Stimulated activated CD4-positive, alpha-beta T cell treated with anti-CD3 and anti-CD28 coated beads, Interleukin-15, amount 100 ng/mL, for 1 hour (primary cell): Measurements from ENCODE around the gene IFT122.

ENCODE experiments used
- DNase-seq, 2 donors: peaks; one replicate each; pipeline ENCODE4 v3.0.0-alpha.2; 2020; ENCODE audit warnings: low read depth in 1 of 2, low spot score in 1 of 2

IFT122 gene

DNA sequence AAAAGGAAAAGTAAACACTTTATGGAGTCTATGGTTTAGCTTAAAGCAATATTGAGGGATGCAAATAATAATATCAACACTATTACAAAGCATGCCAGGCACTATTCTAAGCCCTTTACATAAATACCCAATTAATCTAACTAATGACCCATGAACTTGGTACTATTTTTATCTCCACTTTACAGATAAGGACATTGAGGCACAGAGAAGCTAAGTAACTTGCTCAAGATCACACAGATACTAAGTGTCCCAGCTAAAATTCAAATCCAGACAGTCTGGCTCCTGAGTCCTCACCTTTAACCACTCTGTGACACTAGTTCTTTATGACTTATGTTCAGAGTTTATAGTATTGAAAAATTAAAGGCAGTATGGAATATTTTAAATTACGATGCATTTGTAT is 5.9 kb upstream of the IFT122 start:
- DNase-seq = no peak

DNA sequence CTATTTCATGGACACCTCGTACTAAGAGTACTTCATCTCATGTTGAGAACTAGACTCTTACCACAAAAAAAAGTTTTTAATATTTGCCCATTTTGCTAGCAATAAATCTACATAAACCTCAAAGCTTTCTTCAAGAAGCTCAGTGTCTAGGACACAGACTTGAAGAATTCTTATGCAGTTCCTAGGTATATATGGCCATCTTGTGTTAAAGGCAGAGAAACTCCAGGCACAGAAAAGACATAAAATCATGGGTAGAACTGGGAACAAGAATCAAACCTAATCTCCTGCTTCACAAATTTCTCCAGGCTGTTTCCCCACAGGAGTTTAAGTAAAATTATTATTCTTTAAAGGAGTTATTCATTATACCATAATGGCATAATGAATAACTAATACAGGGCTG is 4.7 kb upstream of the IFT122 start:
- DNase-seq = no peak

DNA sequence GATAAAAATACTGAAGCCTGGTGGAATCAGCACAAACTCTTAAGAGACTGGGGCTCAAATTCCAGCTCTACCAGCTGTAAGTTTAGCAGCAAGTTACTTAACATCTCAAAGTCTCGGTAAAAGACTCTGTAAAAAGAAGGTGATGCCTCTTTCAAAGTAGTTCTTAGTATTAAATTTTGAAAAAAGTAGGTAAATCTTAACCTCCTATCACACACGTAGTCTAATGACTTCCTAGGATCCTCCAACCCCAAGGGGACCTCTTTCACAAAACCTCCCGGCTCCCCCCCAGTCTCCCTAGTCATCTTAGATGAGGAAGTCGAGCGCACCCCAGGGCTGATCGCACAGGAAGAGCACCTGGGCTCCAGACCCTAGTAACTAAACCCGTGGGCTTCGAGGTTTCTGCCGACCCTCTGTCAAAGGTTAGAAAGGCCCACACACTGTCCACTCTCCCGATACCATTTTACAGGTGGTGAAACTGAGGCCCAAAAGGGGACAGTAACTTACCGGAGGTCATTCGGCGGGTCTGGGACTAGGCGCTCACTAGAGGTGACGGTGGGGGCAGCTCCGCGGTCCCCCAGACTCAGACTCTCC is 703 bp upstream of the IFT122 start:
- peak; percentile 10 to 14 for DNase-seq

DNA sequence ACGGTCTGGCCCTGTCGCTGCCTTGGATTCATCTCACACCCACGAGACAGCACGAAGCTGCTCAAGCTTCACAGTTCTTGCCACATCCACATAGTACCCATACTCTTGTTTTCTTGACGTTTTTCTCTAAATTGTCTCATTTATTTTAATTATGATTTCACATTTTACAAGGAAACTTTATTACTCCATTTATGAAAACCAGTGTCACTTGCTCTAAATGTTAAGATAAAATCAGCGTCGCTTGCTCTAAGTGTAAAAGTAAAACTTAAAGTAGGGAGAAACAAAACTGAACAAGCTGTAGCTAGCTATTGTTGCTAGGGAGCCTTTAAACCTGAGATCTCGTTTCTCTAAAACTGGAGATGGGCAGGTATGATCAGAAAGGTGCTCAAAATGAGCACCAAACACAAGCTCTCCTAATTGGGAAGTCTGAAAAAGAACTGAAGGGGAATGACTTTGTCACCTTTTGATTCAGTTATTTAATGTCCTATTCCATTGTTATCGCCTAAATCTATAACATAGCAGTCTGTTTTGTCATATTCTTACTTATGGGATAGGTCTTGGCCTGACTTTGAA is 680 bp downstream of the IFT122 start:
- DNase-seq = no peak

DNA sequence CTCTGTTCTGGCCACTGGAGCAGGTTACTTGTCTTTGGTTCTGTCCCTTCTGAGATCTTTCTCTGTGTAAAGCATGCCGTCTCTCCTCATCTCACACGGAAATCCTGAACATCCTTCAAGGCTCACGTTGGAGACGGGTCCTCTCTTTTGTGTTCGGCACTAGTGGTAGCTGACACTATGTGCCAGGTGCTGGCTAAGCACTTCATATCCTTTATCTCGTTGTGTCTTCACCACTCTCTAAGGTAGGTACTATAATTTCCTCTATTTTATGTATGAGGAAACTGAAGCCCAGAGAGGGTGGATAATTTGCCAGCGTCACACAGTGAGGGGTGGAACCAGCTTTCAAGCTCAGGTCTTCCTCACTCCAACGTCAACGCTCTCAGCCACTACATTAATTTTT is 1.2 kb downstream of the IFT122 start:
- DNase-seq = no peak

DNA sequence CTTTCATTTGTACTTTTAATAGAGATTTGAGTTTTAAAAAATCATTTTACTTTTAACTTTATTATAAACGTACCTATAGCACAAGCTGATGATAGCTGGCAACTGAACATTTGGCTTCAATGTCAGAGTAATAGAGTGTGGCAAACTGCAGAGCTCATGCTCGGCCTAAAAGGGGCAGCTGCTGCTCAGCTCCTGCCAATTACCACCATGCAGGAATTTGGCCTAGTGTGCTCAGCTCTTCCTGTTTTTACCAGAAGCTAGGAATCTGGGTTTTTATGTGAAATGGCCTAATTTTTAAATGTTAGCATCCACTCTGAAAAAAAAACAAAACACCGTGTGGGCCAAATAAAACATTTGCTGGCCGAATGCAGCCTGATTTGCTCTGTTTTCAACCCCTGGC is 1.8 kb downstream of the IFT122 start:
- DNase-seq = no peak

DNA sequence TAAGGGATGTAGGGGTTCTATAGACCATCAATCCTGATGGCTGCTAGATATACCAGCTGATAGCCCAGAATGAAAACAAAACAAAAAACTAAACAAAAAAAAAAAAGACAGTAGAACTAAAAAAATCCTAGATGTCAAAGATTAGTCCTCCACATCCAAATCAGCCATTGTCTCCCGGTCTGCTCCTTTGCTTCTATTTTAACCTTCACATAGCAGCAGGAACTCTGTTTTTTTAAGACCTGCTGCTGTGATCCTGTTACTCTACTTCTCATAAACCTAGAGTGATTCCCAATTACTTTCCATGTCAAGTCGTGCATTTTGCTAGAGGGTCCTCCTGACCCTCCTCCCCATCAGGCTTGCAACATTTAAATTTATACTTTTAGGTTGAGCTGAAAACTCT is 2.5 kb downstream of the IFT122 start:
- no peak for DNase-seq

DNA sequence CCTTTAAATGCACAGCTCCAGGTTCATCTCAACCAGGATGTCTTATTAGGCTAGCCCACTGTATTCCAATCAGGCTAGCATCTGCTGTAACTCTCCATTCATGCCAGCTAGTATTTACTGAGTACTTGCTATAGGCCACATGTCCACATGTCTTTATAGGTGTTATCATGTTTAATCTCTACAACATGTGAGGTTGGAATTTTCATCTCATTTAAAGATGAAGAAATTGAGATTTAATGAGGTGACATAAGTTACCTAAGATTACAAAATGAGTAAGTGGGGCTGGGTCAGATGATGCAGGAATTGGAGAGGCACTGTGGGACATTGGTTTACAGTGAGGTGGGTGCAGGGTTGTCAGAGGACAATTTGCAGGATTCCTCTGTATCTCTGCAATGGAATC is 2.9 kb downstream of the IFT122 start:
- DNase-seq = no peak

DNA sequence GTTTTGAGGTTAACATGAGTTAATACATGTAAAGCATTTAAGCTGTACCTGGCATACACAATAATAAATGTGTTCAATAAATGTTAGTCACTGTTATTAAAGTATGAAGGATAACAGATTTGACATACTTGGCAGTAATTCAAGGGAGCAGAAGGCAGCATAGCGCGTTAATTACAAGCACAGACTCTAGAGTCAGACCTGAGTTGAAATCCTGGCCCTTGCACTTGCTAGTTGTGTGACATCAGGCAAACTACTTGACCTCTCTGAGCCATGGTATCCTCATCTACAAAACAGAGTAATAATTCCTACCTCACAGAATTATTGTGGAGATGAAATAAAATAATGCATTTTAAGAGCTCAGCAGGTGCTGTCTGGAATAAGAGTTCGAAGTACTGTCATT is 5.4 kb downstream of the IFT122 start:
- DNase-seq = no peak

DNA sequence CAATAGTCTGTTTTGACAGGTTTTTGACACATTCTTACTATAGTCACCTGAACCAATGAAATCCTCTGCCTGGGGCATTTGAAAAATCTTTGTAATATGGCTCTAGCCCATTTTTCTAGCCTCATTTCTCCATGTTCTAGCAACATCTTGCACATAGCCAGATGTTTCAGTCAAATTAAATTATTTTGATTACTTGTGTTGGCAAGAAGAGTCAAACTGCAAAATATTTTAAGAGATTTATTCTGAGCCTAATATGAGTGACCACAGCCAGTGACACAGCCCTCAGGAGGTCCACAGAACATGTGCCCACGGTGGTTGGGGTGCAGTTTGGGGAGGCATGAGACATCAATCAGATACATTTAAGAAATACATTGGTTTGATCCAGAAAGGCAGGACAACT is 6.9 kb downstream of the IFT122 start:
- DNase-seq = no peak

DNA sequence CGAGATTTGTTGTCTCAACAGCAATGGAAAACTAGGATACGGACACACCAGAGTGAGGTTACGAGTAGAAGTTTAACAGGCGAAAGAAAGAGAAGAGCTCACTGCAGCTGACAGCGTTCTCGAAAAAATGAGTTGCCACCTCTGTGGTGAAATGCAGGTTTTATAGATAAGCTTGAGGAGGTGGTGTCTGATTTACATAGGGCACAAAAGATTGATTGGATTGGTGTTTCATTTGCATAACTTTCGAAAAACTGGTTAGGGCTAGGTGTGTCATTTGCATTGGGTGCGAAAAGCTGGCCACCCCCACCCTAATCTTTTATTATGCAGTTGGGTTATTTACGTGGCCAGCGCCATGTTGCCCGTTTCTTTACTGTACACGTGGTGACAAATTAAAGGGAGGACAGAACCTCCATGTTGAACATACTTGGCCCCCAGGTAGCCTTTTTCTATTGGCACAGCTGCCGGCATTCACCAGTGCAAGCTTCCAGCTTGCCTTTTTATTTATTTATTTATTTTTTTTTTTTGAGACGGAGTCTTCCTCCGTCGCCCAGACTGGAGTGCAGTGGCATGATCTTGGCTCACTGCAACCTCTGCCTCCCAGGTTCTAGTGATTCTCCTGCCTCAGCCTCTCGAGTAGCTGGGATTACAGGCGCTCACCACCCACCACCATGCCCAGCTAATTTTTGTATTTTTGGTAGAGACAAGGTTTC is 8.3 kb downstream of the IFT122 start:
- DNase-seq = no peak

DNA sequence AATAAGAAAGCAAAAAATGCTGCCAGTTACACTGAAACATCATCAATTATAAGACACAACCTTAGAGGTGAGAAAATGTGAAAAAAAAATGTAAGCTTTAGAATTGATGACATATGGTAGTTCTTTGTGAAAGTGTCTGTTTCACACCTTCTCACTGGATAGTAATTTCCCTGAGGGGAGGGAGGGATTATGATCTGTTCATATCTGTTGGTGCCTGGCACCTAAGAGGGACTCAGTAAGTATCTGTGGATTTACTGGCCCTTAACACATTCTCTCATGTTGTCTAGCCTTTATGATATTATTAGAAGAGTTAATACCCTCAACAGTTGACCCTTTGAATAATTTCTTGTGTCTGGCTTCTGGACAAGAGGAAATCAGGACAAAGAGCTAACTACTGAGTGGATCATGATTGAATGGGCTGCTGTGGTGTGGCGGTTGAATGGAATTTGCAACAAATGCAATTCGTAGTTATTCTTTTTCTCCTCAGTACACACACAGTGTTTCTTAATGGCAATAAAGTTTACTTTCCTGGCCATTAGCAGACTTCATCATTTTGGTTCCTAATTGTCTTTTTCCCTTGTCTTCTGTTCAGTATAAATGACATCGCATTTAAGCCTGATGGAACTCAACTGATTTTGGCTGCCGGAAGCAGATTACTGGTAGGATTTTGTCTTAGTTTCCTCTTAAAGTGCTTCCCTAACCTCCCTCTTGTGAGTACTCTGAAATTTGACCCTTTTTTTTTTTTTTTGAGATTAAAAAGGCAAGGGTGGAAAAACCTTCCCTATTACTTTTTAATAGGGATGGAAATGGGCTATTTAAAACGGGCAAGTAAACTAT is 9.5 kb downstream of the IFT122 start:
- DNase-seq = no peak

DNA sequence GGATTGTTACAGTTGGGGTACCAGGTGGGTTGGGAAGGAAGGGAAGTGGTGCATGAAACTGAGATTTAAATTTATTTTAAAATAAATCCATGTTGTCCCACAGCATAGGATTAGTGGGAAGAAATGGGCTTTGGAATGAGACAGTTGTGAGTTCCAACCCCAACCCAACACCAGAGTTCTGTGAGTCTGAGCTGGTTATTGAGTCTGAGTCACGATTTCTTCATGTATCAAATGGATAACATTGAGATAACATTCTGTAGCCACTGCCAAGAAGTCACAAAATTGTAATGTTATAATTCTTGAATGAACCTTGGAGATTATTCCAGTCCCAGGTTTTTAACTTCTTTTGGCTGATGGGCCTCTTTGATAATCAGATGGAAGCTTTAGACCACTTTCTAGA is 13.7 kb downstream of the IFT122 start:
- DNase-seq = no peak

DNA sequence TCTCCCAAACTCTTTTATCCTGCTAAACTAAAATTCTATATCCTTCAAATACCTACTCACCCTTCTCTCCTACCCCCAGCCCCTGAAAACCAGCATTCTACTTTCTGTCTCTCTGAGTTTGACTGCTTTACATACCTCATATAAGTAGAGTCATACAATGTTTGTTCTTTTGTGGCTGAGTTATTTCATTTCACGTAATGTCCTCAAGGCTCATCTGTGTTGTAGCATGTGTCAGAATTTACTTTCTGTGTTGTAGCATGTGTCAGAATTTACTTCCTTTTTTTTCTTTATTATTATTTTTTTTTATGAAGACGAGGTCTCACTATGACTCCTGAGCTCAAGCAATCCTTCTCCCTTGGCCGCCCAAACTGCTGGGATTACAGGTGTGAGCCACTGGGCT is 20.1 kb downstream of the IFT122 start:
- no peak for DNase-seq

DNA sequence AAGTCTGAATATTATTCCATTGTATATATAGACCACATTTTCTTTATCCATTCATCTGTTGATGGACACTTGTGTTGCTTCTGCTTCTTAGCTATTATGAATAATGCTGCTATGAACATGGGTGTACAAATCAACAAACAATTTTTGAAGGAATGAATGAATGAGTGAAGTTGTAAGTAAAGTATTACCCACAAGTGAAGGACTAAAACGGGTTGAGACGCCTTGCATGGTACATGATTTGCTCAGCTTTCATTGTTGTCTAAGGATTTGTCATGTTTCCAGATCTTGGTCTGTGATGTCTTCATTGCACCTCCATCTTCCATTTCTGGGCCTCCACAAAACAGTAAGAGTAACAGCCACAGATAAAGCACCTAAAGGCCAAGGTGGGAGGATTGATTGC is 20.5 kb downstream of the IFT122 start:
- no peak for DNase-seq

DNA sequence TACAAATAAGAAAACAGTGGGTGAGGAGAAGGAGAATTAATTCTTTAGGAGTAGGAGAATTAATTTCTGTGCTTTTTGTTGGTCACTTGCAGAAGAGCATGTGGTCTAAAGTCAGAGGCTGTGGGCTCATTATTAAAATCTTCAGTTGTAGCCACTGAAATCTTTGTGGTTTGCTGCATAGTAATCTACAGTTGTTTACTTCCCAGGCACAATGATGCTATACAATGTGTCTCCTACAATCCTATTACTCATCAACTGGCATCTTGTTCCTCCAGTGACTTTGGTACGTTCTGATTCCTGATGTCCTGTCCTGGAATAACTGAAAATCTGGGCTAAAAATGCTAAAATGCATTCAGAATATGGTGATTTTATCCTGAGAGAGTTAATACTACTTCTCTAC is 21.0 kb downstream of the IFT122 start:
- no peak for DNase-seq

DNA sequence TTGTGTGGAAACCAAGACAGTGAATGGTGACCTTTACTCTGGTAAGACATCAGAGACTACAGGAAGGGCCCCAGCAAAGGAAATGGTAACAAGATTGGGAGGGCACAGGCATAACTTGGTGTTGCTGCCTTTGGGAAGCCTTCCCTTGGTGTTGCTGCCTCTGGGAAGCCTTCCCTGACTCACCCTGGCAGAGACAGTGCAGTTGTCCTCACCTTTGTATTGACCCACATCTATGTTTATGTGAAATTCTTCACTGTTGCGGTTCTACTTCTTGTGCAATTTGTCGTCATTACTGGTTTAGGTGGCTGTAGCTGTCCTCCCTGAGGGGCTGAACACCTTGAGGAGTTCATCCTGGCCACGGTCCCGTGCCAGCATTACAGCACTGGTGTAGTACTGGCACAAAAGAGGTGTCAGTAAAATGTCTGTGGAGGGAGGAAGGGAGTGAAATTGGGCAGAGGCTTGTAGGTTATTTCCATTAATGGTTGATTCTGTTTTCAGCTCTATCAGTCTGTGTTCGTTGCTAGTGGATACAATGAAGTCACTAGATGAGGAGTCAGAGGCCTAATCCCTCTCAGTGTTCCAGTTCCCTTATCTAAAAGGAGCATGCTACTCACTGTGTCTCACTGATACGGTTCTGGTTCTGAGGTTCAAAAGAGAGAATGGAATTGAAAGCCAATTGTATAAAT is 21.6 kb downstream of the IFT122 start:
- no peak for DNase-seq

DNA sequence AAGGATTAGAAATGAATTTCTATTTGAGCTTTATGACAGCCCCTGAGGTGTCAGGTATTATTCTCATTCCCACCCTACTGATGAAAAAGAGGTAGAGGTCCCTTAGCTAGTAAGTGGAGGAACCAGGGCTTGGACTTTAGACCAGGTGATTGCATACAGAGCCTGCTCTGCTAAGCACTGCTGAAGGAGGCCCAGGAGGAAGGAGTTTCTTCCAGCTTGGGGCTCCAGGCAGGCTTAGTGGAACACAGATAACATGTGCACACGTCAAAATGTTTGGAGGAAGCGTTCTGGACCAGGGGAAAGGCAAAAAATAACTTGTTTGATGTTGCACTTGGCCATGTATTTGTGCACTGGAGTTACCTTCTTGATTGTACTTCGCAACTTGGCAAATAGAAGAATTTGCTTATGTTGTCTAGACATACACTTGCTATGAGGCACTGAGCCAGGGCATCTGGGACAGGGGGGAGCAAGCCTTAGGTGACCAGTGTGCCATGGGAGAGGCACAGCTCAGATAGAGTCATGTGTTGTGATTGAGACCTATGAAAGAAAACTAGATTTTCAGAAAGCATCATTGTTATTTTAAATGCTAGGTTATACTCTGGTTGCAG is 22.4 kb downstream of the IFT122 start:
- no peak for DNase-seq

DNA sequence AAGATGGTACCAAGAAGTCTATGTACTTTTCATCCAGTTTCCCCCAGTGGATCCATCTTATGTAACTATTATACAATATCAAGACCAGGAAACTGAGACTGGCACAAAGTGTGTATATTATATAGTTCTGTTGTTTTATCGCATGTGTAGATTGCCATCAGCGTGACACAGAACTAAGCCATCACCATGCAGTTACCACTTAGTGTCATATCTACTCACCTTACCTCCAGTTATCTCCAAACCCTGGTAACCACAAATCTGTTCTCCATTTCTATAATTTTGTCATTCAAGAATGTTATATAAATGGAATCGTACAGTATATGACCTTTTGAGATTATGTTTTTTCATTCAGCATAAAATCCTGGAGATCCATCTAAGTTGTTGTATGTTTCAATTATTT is 23.1 kb downstream of the IFT122 start:
- DNase-seq = no peak

DNA sequence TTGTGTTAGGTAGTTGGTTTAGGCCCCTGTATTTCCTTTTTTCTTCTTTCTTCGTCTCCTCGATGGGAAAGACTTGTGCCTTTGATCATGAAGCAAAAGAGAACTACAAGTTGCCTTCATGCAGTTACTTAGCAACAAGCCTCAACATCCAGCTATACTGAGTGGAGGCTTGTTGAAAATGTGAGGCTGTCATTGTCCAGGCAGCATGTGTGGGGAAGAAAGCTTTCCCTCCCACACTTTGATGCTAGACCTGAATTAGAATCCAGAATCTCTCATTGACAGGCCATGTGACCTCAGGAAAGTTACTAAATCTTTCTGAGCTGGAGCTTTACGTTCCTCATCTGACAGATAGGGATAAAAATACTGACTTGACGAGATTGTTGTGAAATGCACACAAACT is 23.7 kb downstream of the IFT122 start:
- no peak for DNase-seq

DNA sequence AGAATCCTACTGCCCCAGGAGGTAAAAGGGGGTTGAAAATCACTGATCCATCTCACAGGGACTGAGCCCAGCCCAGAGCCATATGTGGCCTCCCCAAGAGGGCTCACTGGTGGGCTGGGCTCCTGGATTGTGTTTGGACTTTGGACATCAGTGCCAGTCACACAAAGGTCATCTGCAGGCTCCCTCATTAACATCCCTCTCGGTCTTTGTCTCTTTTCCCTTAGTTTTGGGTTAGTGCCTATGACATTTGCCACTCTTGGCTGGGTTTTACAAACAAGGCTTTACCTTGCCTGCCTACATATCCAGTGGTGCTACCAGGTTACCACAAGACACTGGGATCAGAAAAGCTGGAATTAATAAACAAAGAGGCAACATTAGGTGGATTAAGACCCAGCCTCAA is 27.9 kb downstream of the IFT122 start:
- no peak for DNase-seq
